Inflammatory macrophage treated with lipopolysaccharide for 1 hour (primary cell): ENCODE data around the gene FIBP.
A peak's percentile ranks its signal among the peaks of the same experiment; 100 is the strongest.

Experiments
- DNase-seq, 2 donors: peaks; one replicate each; pipeline ENCODE4 v3.0.0-alpha.2; 2020 to 2022

FIBP gene

GRCh38 chr11:65887723-65888162 is 528 bp downstream of the FIBP start:
- no peak for DNase-seq

- DNase-seq, result no peak
Observed at GRCh38 chr11:65886826-65887722, 1.2 kb downstream of the FIBP start.

GRCh38 chr11:65885808-65886536 is 2.3 kb downstream of the FIBP start:
- no peak for DNase-seq

- DNase-seq, result no peak
Observed at GRCh38 chr11:65885231-65885630, 3.0 kb downstream of the FIBP start.

GRCh38 chr11:65884716-65885092 is 3.6 kb downstream of the FIBP start:
- DNase-seq, result peak; percentile 65 to 90

- no peak for DNase-seq
Observed at GRCh38 chr11:65883786-65884715, 4.2 kb downstream of the FIBP start.

GRCh38 chr11:65883058-65883761 is 5.1 kb downstream of the FIBP start:
- DNase-seq, result no peak

GRCh38 chr11:65882120-65883057 is 5.9 kb downstream of the FIBP start:
- no peak for DNase-seq

GRCh38 chr11:65880844-65881421 is 7.3 kb downstream of the FIBP start:
- DNase-seq, result no peak

GRCh38 chr11:65880027-65880426 is 8.2 kb downstream of the FIBP start:
- DNase-seq, result no peak

GRCh38 chr11:65879617-65880016 is 8.7 kb downstream of the FIBP start, which contains the start of gene CTSW:
Gene CTSW (plus strand): TSS chr11:65879837. CDS start chr11:65879855, 18 bp downstream.
- DNase-seq, result peak in 1 of 2 donors; percentile 32

- peak; percentile 81 to 97 for DNase-seq
Observed at GRCh38 chr11:65873318-65874156, 14.7 kb downstream of the FIBP start.

GRCh38 chr11:65872586-65873317 is 15.5 kb downstream of the FIBP start, which contains the start of gene EFEMP2:
Gene EFEMP2 (minus strand): TSS chr11:65872800. CDS start chr11:65872354, 446 bp downstream.
- DNase-seq, result no peak

GRCh38 chr11:65871811-65872548 is 16.3 kb downstream of the FIBP start:
- DNase-seq, result no peak

GRCh38 chr11:65870706-65871681 is 17.3 kb downstream of the FIBP start:
- DNase-seq, result no peak

GRCh38 chr11:65870307-65870658 is 18.0 kb downstream of the FIBP start:
- no peak for DNase-seq
